Measurements from ENCODE around the gene BACH2.
"Not testable (repeated sequence)": the region's sequence is repeated elsewhere in the genome, so short reads cannot be mapped to it uniquely, and the experiment has no call there.

BACH2 gene

DNA sequence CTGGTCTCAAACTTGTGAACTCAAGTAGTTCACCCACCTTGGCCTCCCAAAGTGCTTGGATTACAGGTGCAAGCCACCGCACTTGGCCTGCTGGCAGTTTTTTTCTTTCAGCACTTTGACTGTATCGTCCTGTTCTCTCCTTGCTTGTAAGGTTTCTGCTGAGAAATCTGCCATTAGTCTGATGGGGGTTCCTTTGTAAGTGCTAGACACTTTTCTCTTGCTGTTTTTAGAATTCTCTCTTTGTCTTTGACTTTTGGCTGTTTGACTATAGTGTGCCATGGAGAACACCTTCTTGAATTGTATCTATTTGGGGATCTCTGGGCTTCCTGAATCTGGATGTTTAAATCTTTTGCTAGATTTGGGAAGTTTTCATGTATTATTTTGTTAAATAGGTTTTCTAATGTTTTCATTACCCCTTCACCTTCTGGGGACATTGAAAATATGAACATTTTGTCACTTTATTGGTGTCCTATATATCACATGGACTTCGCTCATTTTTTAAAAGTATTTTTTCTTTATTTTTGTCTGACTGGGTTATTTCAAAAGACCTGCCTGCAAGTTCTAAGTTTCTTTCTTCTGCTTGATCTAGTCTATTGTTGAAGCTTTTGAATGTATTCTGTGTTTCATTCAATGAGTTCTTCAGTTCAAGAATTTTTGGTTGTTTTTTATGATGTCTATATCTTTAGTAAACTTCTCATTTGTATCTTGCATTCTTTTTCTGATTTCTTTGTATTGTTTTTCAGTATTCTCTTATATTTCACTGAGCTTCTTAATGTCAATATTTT, 380.3 kb downstream of the BACH2 start:
- TF ChIP-seq, protein P1, sequence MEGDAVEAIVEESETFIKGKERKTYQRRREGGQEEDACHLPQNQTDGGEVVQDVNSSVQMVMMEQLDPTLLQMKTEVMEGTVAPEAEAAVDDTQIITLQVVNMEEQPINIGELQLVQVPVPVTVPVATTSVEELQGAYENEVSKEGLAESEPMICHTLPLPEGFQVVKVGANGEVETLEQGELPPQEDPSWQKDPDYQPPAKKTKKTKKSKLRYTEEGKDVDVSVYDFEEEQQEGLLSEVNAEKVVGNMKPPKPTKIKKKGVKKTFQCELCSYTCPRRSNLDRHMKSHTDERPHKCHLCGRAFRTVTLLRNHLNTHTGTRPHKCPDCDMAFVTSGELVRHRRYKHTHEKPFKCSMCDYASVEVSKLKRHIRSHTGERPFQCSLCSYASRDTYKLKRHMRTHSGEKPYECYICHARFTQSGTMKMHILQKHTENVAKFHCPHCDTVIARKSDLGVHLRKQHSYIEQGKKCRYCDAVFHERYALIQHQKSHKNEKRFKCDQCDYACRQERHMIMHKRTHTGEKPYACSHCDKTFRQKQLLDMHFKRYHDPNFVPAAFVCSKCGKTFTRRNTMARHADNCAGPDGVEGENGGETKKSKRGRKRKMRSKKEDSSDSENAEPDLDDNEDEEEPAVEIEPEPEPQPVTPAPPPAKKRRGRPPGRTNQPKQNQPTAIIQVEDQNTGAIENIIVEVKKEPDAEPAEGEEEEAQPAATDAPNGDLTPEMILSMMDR (IDR thresholded peaks at IDR 0.05; ENCODE audit: control insufficient read depth, insufficient read depth, low read depth, low read length, missing control alignments): no peak
- H3K4me3 ChIP-seq (ENCODE audit: control insufficient read depth, low read depth, low read length): no peak overlapping the region
- no peak for DNase-seq (ENCODE audit: low read depth)

DNA sequence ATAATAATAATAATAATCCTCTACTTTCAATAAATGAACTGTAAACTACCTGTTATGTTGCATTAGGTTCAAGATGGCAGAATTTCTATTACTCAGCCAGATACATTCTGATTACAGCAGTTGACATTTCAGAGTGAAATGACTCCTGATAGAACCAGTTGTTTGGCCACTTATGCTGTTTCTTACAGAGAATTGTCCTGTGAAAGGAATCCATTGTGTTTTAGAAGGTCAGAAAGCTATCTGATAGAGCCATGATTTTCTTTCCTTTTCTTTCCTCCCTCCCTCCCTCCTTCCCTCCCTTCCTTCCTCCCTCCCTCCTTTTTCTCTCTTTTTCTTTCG, 385.8 kb downstream of the BACH2 start:
- H3K4me3 ChIP-seq (ENCODE audit: control insufficient read depth, low read depth, low read length): no peak overlapping the region
- DNase-seq (ENCODE audit: low read depth): no peak
- TF ChIP-seq, protein P1 (IDR thresholded peaks at IDR 0.05; ENCODE audit: control insufficient read depth, insufficient read depth, low read depth, low read length, missing control alignments): no peak

DNA sequence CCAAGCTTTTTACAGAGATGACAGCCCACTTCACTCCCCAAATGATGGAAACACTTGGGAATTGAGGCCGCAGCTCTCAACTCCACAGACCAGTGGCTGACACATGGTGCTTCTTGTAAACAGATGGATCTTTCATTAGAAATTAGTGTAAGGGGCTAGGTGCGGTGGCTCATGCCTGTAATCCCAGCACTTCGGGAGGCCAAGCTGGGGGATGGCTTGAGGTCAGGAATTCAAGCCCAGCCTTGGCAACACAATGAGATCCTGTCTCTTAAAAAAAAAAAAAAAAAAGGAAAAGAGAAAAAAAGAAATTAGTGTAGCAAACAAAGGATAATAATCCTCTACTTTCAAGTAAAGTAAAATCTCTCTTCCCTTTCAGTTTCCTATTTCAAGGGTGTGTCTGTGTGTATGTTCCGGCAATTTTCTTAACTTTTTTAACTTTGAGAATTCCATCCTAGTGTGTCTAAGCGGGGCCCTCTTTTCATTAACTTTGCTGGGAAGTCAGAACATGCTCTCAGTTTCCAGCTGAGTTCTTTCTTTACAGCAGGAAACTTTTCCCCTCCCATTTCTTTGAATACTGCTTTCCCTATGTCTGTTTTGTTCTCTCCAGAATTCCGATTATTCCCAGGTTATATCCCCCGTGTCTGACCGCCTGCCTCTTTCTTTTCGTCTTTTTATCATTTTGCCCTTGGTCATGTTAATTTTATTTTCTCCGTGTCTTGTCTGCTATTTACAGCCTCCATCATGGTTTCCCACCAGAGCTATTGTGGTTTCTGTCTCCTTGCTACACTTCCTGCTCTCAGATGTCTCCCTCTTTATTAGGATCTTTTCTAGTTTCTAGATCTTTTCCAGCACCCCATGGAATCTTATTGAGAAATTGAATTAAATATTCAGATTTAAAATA, 386.4 kb downstream of the BACH2 start:
- not testable (repeated sequence) for DNase-seq (ENCODE audit: low read depth); H3K4me3 ChIP-seq (ENCODE audit: control insufficient read depth, low read depth, low read length)

DNA sequence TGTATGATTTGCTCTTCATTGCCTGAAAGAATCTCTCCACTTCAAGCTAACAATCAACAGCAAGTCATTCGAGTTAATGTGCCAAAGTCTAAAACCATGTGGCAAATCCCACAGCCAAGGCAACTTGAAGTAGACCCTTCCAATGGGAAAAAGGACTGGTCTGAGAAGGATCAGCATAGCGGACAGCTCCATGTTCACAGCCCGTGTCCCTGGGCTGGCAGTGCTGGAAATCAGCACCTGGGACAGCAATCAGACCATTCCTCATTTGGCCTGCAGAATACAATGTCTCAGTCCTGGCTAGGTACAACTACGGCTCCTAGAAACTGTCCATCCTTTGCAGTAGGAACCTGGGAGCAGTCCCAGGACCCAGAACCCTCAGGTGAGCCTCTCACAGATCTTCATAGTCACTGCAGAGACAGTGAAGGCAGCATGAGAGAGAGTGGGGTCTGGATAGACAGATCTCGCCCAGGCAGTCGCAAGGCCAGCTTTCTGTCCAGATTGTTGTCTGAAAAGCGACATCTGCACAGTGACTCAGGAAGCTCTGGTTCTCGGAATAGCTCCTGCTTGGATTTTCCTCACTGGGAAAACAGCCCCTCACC, 401.3 kb downstream of the BACH2 start:
- H3K4me3 ChIP-seq (ENCODE audit: control insufficient read depth, low read depth, low read length): no peak overlapping the region
- TF ChIP-seq, protein P1 (IDR thresholded peaks at IDR 0.05; ENCODE audit: control insufficient read depth, insufficient read depth, low read depth, low read length, missing control alignments): no peak
- DNase-seq (ENCODE audit: low read depth): no peak

DNA sequence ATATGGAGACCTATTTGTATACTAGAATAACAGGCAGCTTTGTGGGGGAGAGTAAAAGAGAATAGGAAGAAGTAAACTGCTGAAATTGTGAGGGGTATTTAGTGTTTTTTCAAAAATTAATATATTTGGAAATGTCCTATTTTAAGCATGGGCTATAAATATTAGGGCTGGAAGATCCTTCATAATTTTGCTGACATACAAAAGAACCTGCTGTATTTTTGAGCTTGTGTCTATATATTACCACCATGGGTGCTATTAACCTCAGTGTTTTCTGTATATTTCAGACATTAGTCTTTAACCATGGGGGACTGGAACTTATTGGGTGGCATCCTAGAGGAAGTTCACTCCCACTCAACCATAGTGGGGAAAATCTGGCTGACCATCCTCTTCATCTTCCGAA, 402.5 kb downstream of the BACH2 start, which contains the start of gene GJA10:
Gene GJA10, plus strand, starts transcription at position 301 of the 400 bp plus-strand sequence. Its CDS starts 0 bp downstream, at position 301.
- DNase-seq (ENCODE audit: low read depth): no peak
- TF ChIP-seq, protein P1 (IDR thresholded peaks at IDR 0.05; ENCODE audit: control insufficient read depth, insufficient read depth, low read depth, low read length, missing control alignments): no peak
- no peak within 1 kb of the TSS for H3K4me3 ChIP-seq (ENCODE audit: control insufficient read depth, low read depth, low read length)

DNA sequence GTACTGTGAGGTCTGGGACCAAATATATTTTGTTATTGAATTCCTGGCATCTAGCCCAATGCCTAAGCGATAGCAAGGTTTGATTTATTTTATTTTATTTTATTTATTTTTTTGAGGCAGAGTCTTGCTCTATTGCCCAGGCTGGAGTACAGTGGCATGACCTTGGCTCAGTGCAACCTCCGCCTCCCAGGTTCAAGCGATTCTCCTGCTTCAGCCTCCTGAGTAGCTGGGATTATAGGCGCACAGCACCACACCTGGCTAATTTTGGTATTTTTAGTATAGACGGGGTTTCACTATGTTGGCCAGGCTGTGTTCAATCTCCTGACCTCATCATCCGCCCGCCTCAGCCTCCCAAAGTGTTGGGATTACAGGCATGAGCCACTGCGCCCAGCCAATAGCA, 404.1 kb downstream of the BACH2 start:
- not testable (repeated sequence) for H3K4me3 ChIP-seq (ENCODE audit: control insufficient read depth, low read depth, low read length); DNase-seq (ENCODE audit: low read depth)

DNA sequence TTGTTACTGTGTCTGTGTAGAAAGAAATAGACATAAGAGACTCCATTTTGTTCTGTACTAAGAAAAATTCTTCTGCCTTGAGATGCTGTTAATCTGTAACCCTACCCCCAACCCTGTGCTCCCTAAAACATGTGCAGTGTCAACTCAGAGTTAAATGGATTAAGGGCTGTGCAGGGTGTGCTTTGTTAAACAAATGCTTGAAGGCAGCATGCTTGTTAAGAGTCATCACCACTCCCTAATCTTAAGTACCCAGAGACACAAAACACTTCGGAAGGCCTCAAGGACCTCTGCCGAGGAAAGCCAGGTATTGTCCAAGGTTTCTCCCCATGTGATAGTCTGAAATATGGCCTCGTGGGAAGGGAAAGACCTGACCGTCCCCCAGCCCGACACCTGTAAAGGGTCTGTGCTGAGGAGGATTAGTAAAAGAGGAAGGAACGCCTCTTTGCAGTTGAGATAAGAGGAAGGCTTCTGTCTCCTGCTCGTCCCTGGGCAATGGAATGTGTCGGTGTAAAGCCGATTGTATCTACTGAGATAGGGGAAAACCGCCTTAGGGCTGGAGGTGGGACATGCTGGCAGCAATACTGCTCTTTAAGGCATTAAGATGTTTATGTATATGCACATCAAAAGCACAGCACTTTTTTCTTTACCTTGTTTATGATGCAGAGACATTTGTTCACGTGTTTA, 405.7 kb downstream of the BACH2 start:
- DNase-seq (ENCODE audit: low read depth); H3K4me3 ChIP-seq (ENCODE audit: control insufficient read depth, low read depth, low read length): not testable (repeated sequence)

Data from AG09309 (cell line).